ENCODE data around the gene RUSF1. TPM values are rescaled to one million over a fixed set of nuclear protein-coding genes. Genes with fewer than 3 reads are reported as not detected.

Gene RUSF1
- polyA plus RNA-seq, 1 of the 3 experiments (the other 2 are of a cell fraction): 36.5 TPM

GRCh38 chr16:31441956-31442355, 66.2 kb downstream of the RUSF1 start:
- Histone ChIP-seq H4K20me1 (ENCODE audit: insufficient read depth) (no peaks in the 10 kb centered on the region), H3K4me3 (ENCODE audit: low read depth in 2 of 2, low read length in 1 of 2) (peak overlapping the region in 1 of 2 experiments; percentile 63; a peak in 2 of 4 replicates), H3K79me2 (ENCODE audit: insufficient read depth) (no peaks in the 10 kb centered on the region), H3K9ac (no peak overlapping the region), H3K4me2 (no peak overlapping the region; the same call in 1 of the 2 replicates), H3K27me3 (ENCODE audit: insufficient read depth) (no peaks in the 10 kb centered on the region), H3K9me3 (no peaks in the 10 kb centered on the region), H3F3A (replicated peaks; ENCODE audit: insufficient read depth) (peaks cover 24% of the 10 kb centered on the region), H2AFZ (ENCODE audit: low read depth) (no peak overlapping the region; the same call in 1 of the 2 replicates), H3K4me1 (ENCODE audit: control insufficient read depth in 1 of 2, insufficient read depth in 2 of 2, low read depth in 1 of 2, low read length in 1 of 2) (peaks cover 0 to 5% of the 10 kb centered on the region in 2 experiments; a peak in 1 of 4 replicates), H3K9me2 (no peaks in the 10 kb centered on the region), H3K36me3 (replicated peaks in 1 of 2; ENCODE audit: control insufficient read depth in 1 of 2, insufficient read depth in 2 of 2, low read length in 1 of 2) (no peaks in the 10 kb centered on the region), H3K27ac (ENCODE audit: low read depth in 2 of 2, low read length in 1 of 2) (no peak overlapping the region)
- no peak for DNase-seq
- ChIA-PET CTCF (interaction anchor here (0.8 to 6.7 kb wide), 14 partner anchors 10 to 488 kb away, joined by 3 to 80 read pairs (median 5); partner anchors contain the start of genes ARMC5 and HSD3B7), POLR2A (interaction anchor here (0.8 to 1.8 kb wide), 7 partner anchors 10 to 484 kb away, joined by 3 to 15 read pairs (median 5); partner anchors contain the start of genes ARMC5, KAT8, SETD1A and ZNF668)
- 91% methylated on average over 34 of the region's 34 CpGs for WGBS (ENCODE audit: low lambda C conversion rate)
- TF ChIP-seq NRF1 (IDR thresholded peaks at IDR 0.05; ENCODE audit: low read depth, low read length): no peak
- TF ChIP-seq TEAD4 (IDR thresholded peaks at IDR 0.05; ENCODE audit: borderline replicate concordance, insufficient read depth): no peak
- TF ChIP-seq GATA2 (CRISPR knock-in tag; IDR thresholded peaks at IDR 0.05): no peak
- no peak for TF ChIP-seq FOXJ3 (CRISPR knock-in tag; IDR thresholded peaks at IDR 0.05)
- TF ChIP-seq RAD21 (IDR thresholded peaks at IDR 0.05; ENCODE audit: low read length): no peak
- TF ChIP-seq JUND (IDR thresholded peaks at IDR 0.05): no peak
- TF ChIP-seq CHD2 (IDR thresholded peaks at IDR 0.05; ENCODE audit: low read length, partially characterized antibody): no peak
- TF ChIP-seq YY1 (IDR thresholded peaks at IDR 0.05; ENCODE audit: low read depth): no peak
- TF ChIP-seq NFIC (IDR thresholded peaks at IDR 0.05; ENCODE audit: borderline replicate concordance): no peak

- Histone ChIP-seq H3K27ac (ENCODE audit: low read depth in 2 of 2, low read length in 1 of 2) (peak overlapping the region in 1 of 2 experiments; percentile 51; a peak in 1 of 4 replicates), H3K9ac (no peak overlapping the region), H3F3A (replicated peaks; ENCODE audit: insufficient read depth) (peaks cover 24% of the 10 kb centered on the region), H3K4me2 (no peak overlapping the region), H3K9me2 (no peaks in the 10 kb centered on the region), H3K4me3 (ENCODE audit: low read depth in 2 of 2, low read length in 1 of 2) (no peak overlapping the region), H3K4me1 (ENCODE audit: control insufficient read depth in 1 of 2, insufficient read depth in 2 of 2, low read depth in 1 of 2, low read length in 1 of 2) (peaks cover 0 to 5% of the 10 kb centered on the region in 2 experiments; a peak in 1 of 4 replicates), H3K79me2 (ENCODE audit: insufficient read depth) (no peaks in the 10 kb centered on the region), H3K27me3 (ENCODE audit: insufficient read depth) (no peaks in the 10 kb centered on the region), H3K9me3 (no peaks in the 10 kb centered on the region), H4K20me1 (ENCODE audit: insufficient read depth) (no peaks in the 10 kb centered on the region), H2AFZ (ENCODE audit: low read depth) (no peak overlapping the region), H3K36me3 (replicated peaks in 1 of 2; ENCODE audit: control insufficient read depth in 1 of 2, insufficient read depth in 2 of 2, low read length in 1 of 2) (no peaks in the 10 kb centered on the region)
- TF ChIP-seq, protein P1, sequence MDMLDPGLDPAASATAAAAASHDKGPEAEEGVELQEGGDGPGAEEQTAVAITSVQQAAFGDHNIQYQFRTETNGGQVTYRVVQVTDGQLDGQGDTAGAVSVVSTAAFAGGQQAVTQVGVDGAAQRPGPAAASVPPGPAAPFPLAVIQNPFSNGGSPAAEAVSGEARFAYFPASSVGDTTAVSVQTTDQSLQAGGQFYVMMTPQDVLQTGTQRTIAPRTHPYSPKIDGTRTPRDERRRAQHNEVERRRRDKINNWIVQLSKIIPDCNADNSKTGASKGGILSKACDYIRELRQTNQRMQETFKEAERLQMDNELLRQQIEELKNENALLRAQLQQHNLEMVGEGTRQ (IDR thresholded peaks at IDR 0.05; ENCODE audit: borderline replicate concordance, low read depth, low read length): no peak
- ChIA-PET POLR2A (interaction anchor here (0.8 kb wide), 1 partner anchor 261 kb away, joined by 4 read pairs; the partner anchor contains the start of gene FUS), CTCF (interaction anchor here (0.8 to 6.7 kb wide), 6 partner anchors 9 to 456 kb away, joined by 3 to 80 read pairs (median 10); partner anchors contain the start of genes ARMC5, COX6A2 and HSD3B7)
- 74% methylated on average over 4 of the region's 4 CpGs for WGBS (ENCODE audit: low lambda C conversion rate)
- DNase-seq: no peak
Measured at GRCh38 chr16:31440516-31441184, 67.5 kb downstream of the RUSF1 start.
